Measurements from ENCODE around the gene MVK.

MVK gene

DNA sequence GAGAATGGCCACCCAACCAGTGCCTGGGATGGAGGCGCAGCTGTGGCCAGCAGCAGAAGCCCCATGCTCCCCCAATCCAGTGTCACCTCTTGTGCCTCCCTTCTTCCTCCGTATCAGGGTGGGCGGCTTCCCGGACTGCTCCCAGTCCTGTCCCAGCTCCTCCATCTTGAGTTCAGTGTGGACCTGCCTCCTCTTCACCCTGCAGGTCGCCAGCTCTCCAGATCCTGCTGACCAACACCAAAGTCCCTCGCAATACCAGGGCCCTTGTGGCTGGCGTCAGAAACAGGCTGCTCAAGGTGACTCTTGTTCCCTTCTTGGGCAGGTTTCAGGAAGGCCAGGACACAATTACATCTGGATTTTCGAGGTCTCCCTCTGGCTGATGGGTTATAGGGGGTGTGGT, 17.0 kb downstream of the MVK start:
- peaks cover 13% of the 10 kb centered on the region for H3K4me1 ChIP-seq (ENCODE audit: insufficient read depth, low read length, poor library complexity, severe bottlenecking)
- no peaks in the 10 kb centered on the region for H3K9me3 ChIP-seq (ENCODE audit: insufficient read depth, low read depth, low read length)
- no peak overlapping the region for H3K4me2 ChIP-seq (ENCODE audit: low read depth, low read length, poor library complexity, severe bottlenecking)
- TF ChIP-seq, protein P1, sequence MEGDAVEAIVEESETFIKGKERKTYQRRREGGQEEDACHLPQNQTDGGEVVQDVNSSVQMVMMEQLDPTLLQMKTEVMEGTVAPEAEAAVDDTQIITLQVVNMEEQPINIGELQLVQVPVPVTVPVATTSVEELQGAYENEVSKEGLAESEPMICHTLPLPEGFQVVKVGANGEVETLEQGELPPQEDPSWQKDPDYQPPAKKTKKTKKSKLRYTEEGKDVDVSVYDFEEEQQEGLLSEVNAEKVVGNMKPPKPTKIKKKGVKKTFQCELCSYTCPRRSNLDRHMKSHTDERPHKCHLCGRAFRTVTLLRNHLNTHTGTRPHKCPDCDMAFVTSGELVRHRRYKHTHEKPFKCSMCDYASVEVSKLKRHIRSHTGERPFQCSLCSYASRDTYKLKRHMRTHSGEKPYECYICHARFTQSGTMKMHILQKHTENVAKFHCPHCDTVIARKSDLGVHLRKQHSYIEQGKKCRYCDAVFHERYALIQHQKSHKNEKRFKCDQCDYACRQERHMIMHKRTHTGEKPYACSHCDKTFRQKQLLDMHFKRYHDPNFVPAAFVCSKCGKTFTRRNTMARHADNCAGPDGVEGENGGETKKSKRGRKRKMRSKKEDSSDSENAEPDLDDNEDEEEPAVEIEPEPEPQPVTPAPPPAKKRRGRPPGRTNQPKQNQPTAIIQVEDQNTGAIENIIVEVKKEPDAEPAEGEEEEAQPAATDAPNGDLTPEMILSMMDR (conservative IDR thresholded peaks at IDR 0.05; ENCODE audit: low read length) = no peak
- peaks cover 14% of the 10 kb centered on the region for H4K20me1 ChIP-seq (ENCODE audit: insufficient read depth, low read length, poor library complexity, severe bottlenecking)
- peaks cover 23% of the 10 kb centered on the region; the same call in 1 of the 2 replicates for H3K36me3 ChIP-seq (ENCODE audit: insufficient read depth, low read length)
- no peak overlapping the region for H3K9ac ChIP-seq (ENCODE audit: low read depth, low read length, poor library complexity, severe bottlenecking)
- no peaks in the 10 kb centered on the region for H3F3A ChIP-seq (ENCODE audit: low read depth)
- H3K4me3 ChIP-seq (ENCODE audit: low read length, poor library complexity, severe bottlenecking) = no peak overlapping the region
- no peaks in the 10 kb centered on the region for H3K9me2 ChIP-seq (replicated peaks; ENCODE audit: low read depth, low read length)
- no peaks in the 10 kb centered on the region for H3K27me3 ChIP-seq (ENCODE audit: insufficient read depth, low read length, poor library complexity, severe bottlenecking)
- no peak overlapping the region for H2AFZ ChIP-seq (ENCODE audit: low read length)
- no peaks in the 10 kb centered on the region for H3K79me2 ChIP-seq (ENCODE audit: insufficient read depth, low read length)

DNA sequence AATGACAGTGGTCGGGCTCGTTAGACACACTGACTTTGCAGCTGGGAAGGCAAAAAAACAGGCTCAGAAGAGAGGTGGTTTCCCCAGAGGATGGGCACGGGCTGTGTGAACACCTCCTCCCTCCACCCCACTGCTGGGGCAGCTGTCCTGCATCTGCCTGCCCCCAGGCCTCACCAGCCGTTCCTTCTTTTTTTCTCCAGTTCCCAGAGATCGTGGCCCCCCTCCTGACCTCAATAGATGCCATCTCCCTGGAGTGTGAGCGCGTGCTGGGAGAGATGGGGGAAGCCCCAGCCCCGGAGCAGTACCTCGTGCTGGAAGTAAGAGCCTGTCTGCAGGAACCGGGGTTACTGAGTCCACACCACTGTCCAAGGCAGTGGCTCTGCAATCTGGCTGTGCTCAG, 17.4 kb downstream of the MVK start:
- no peak overlapping the region for H3K4me3 ChIP-seq (ENCODE audit: low read length, poor library complexity, severe bottlenecking)
- H3K36me3 ChIP-seq (ENCODE audit: insufficient read depth, low read length) = peaks cover 23% of the 10 kb centered on the region; the same call in 1 of the 2 replicates

GRCh38 chr12:109592195-109592904, 18.8 kb downstream of the MVK start:
- H3K4me3 ChIP-seq (ENCODE audit: low read length, poor library complexity, severe bottlenecking) = no peak overlapping the region
- TF ChIP-seq, protein P1 (conservative IDR thresholded peaks at IDR 0.05; ENCODE audit: low read length) = no peak
- TF ChIP-seq EZH2phosphoT487 (IDR thresholded peaks at IDR 0.05; ENCODE audit: borderline replicate concordance) = no peak
- no peak overlapping the region for H2AFZ ChIP-seq (ENCODE audit: low read length)
- no peak overlapping the region for H3K9ac ChIP-seq (ENCODE audit: low read depth, low read length, poor library complexity, severe bottlenecking)
- no peaks in the 10 kb centered on the region for H3K9me3 ChIP-seq (ENCODE audit: insufficient read depth, low read depth, low read length)
- H3K36me3 ChIP-seq (ENCODE audit: insufficient read depth, low read length) = peaks cover 15% of the 10 kb centered on the region; the same call in 1 of the 2 replicates
- H4K20me1 ChIP-seq (ENCODE audit: insufficient read depth, low read length, poor library complexity, severe bottlenecking) = peaks cover 14% of the 10 kb centered on the region
- no peaks in the 10 kb centered on the region for H3K27me3 ChIP-seq (ENCODE audit: insufficient read depth, low read length, poor library complexity, severe bottlenecking)
- no peaks in the 10 kb centered on the region for H3K79me2 ChIP-seq (ENCODE audit: insufficient read depth, low read length)
- no peaks in the 10 kb centered on the region for H3K9me2 ChIP-seq (replicated peaks; ENCODE audit: low read depth, low read length)
- H3K4me1 ChIP-seq (ENCODE audit: insufficient read depth, low read length, poor library complexity, severe bottlenecking) = peaks cover 19% of the 10 kb centered on the region
- no peaks in the 10 kb centered on the region for H3F3A ChIP-seq (ENCODE audit: low read depth)
- no peak overlapping the region for H3K4me2 ChIP-seq (ENCODE audit: low read depth, low read length, poor library complexity, severe bottlenecking)

More for the DNA sequence above, 17.4 kb downstream of the MVK start:
- H3K4me2 ChIP-seq (ENCODE audit: low read depth, low read length, poor library complexity, severe bottlenecking) = no peak overlapping the region
- TF ChIP-seq EZH2phosphoT487 (IDR thresholded peaks at IDR 0.05; ENCODE audit: borderline replicate concordance) = no peak
- H3K27me3 ChIP-seq (ENCODE audit: insufficient read depth, low read length, poor library complexity, severe bottlenecking) = no peaks in the 10 kb centered on the region
- H2AFZ ChIP-seq (ENCODE audit: low read length) = no peak overlapping the region
- no peaks in the 10 kb centered on the region for H3K79me2 ChIP-seq (ENCODE audit: insufficient read depth, low read length)
- no peaks in the 10 kb centered on the region for H3K9me2 ChIP-seq (replicated peaks; ENCODE audit: low read depth, low read length)
- H3K9ac ChIP-seq (ENCODE audit: low read depth, low read length, poor library complexity, severe bottlenecking) = no peak overlapping the region
- H3K4me1 ChIP-seq (ENCODE audit: insufficient read depth, low read length, poor library complexity, severe bottlenecking) = peaks cover 18% of the 10 kb centered on the region
- H4K20me1 ChIP-seq (ENCODE audit: insufficient read depth, low read length, poor library complexity, severe bottlenecking) = peaks cover 14% of the 10 kb centered on the region
- H3K9me3 ChIP-seq (ENCODE audit: insufficient read depth, low read depth, low read length) = no peaks in the 10 kb centered on the region
- H3F3A ChIP-seq (ENCODE audit: low read depth) = no peaks in the 10 kb centered on the region

DNA sequence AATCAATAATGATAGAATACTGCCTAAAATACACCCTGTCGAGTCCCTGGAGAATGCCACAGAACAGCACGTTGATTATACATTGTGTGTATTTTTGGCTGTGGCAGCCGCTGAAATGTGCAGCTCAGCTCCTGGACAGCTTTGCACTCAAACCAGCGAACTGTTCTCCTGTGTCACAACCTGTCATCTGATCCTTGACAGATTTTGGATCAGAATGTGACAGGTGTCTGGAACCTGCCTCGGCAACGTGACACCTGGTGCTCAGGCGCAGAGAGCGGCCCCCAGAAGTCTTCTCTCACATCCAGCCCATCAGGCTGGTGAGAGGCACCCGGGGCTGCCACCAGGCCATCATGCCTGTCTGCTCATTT, 19.3 kb downstream of the MVK start:
- no peak overlapping the region for H3K9ac ChIP-seq (ENCODE audit: low read depth, low read length, poor library complexity, severe bottlenecking)
- H3K36me3 ChIP-seq (ENCODE audit: insufficient read depth, low read length) = peaks cover 10% of the 10 kb centered on the region; the same call in 1 of the 2 replicates
- no peaks in the 10 kb centered on the region for H3K9me2 ChIP-seq (replicated peaks; ENCODE audit: low read depth, low read length)
- peaks cover 14% of the 10 kb centered on the region for H4K20me1 ChIP-seq (ENCODE audit: insufficient read depth, low read length, poor library complexity, severe bottlenecking)
- no peak overlapping the region for H2AFZ ChIP-seq (ENCODE audit: low read length)
- no peaks in the 10 kb centered on the region for H3F3A ChIP-seq (ENCODE audit: low read depth)
- H3K27me3 ChIP-seq (ENCODE audit: insufficient read depth, low read length, poor library complexity, severe bottlenecking) = no peaks in the 10 kb centered on the region
- H3K4me1 ChIP-seq (ENCODE audit: insufficient read depth, low read length, poor library complexity, severe bottlenecking) = peaks cover 19% of the 10 kb centered on the region
- no peaks in the 10 kb centered on the region for H3K79me2 ChIP-seq (ENCODE audit: insufficient read depth, low read length)
- TF ChIP-seq, protein P1 (conservative IDR thresholded peaks at IDR 0.05; ENCODE audit: low read length) = no peak
- no peak for TF ChIP-seq EZH2phosphoT487 (IDR thresholded peaks at IDR 0.05; ENCODE audit: borderline replicate concordance)
- no peak overlapping the region for H3K4me2 ChIP-seq (ENCODE audit: low read depth, low read length, poor library complexity, severe bottlenecking)
- H3K9me3 ChIP-seq (ENCODE audit: insufficient read depth, low read depth, low read length) = no peaks in the 10 kb centered on the region
- no peak overlapping the region for H3K4me3 ChIP-seq (ENCODE audit: low read length, poor library complexity, severe bottlenecking)
